Hindlimb muscle (tissue), 1 donor: ENCODE measurements around the gene MED28. TPM values are rescaled to one million over a fixed set of nuclear protein-coding genes. Genes with fewer than 3 reads are reported as not detected.

Source experiments
- DNase-seq: peaks from one replicate; pipeline ENCODE4 v3.0.0-alpha.2; 2013
- polyA plus RNA-seq: library from polyadenylated mRNA; unstranded; fragments of 120-200 nt; gene quantifications from one replicate; pipeline ENCODE4 v1.2.1, GENCODE V29; 2013; ENCODE audit not compliant: insufficient read length

The MED28 gene
- polyA plus RNA-seq, 1 donor = 24.8 TPM

- no peak for DNase-seq
Observed at GRCh38 chr4:17667253-17667652, 52.8 kb downstream of the MED28 start.

DNA sequence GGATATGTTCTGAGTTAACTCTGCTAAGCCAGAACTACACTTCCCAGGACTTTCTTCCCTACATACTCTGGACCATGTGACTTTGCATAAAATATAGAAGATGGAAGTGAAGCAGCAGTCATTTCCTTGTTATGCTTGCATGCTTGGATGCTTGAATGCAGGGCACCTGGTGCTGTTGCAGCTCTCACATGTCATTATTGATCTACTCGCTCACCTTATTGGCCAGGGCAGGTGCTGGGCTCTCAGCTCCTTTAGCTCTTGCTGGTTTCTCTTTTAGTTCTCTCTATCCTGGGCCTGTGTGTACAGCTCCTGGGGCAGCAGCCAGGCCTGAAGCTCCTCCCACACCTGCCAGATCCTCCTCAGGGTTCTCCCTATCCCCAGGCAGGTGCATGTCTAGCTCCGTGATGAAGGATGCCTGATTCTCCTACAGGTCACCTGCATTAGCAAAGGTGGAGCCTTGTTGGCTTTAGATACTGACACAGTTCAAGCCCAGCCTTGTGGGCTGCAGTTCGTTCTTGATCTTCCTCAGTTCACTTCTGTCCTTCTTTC lies 53.3 kb downstream of the MED28 start:
- DNase-seq = no peak

GRCh38 chr4:17670423-17670822 lies 56.0 kb downstream of the MED28 start:
- no peak for DNase-seq

DNA sequence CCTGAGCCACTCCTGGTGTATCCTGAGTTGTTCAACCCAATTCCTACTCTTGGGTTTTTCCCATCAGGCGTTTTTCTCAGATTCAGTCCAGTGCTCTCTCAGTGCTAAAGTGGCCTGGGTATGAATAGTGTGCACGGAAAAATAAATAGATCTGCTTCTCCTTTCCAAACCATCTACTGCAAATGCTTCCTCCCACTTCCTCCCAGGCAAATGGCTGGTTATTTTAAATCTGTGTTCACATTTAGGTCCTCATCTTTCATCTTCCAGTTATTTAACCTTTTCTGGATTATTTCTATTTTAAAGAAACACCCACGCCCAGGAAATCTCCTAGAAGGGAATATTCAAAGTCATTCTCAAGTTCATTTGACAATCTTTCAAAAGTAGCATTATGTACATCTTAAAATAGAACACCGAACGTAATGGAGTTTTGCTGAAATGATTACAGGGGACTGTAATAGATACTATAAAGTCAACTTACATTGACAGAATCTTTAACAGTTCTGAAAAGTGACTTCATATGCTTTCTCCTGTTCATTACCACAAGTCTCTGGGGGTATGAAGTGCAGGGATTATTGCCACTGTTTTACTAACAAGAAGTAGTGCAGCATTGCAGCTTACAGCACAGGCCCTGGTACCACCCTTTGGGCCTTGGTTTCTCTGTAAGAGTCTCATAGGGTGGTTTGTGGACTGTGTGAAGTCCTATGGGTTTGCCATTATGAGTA lies 66.3 kb downstream of the MED28 start:
- DNase-seq = no peak

DNA sequence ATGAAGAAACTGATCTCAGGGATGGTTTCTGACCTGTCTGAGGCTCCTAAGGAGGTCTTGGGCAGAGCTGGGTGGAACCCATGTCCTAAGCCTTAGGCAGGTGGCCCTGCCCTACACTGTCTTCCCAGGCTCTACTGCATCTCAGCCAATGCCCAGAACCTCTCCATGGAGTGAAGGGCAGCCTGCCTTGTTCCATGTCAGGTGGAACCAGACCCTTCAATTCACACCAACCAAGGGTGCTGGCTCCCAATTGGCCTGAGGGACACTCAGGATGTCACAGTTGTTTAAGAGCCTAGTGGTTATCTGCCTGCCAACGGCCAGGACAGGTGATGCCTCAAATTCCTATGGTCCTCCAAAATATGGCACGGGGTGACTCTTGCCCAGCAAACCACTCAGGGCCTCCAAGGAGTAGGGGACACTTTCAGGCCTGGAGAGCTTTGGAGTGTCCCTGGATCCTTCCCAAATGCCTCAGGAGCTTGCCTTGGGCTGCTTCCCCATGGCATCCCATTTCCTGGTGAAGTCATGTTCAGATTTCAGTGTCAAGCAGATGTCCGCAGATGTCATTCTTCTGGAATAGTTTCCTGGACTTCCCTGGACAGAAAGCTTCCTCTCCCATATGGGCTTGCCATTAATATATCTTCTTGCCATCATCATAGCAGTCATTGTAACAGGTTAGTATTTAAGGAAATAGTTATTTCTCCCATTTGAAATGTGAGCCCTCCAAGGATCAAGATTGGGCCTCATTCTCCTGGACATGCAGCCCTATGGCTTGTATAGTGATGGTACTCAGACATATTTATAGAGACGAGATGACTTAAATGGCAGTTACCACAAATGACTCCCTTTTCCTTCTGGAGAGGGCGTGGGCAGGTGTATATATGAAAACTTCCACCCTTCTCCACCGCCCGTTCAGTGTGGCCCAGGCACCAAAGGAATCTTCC lies 67.1 kb downstream of the MED28 start:
- DNase-seq = no peak

- DNase-seq = no peak
Observed at GRCh38 chr4:17682222-17682566, 67.8 kb downstream of the MED28 start.

Other genes starting within 250 kb of the MED28 start
- 102 TPM for gene QDPR, start 102.6 kb upstream of the MED28 start, polyA plus RNA-seq
- gene CLRN2, start 99.5 kb upstream of the MED28 start, polyA plus RNA-seq = not detected
- gene LAP3, start 37.4 kb upstream of the MED28 start, polyA plus RNA-seq = 46.2 TPM
- 5.7 TPM for gene FAM184B, start 167.0 kb downstream of the MED28 start, polyA plus RNA-seq
- gene DCAF16, start 196.1 kb downstream of the MED28 start, polyA plus RNA-seq = 33.4 TPM
- 10.6 TPM for gene NCAPG, start 196.3 kb downstream of the MED28 start, polyA plus RNA-seq